A549 (cell line): Measurements from ENCODE around the gene GSTP1.

Experiments used
- CEBPB ChIP-seq, 2 experiments: fragments of >200 bp in 1 of 2; sonication (Bioruptor Twin) in 1 of 2; formaldehyde crosslinking in 1 of 2; IDR thresholded peaks; 2 replicates each; pipeline ENCODE4 v1.6.1; 2012 to 2016
- EHF ChIP-seq: fragments of 250-450 bp; sonication (Bioruptor Pico); IDR thresholded peaks from 2 replicates; pipeline ENCODE4 v1.5.0; 2020; ENCODE audit warnings: mild to moderate bottlenecking
- EP300 ChIP-seq, 2 experiments: fragments of >200 bp; sonication (Bioruptor Twin); formaldehyde crosslinking; IDR thresholded peaks; 2 replicates in 1 of 2; 3 replicates in 1 of 2; pipeline ENCODE4 v1.6.1; 2016 to 2017
- POLR2A ChIP-seq: IDR thresholded peaks from 2 replicates; pipeline ENCODE4 v1.6.1; 2012; ENCODE audit warnings: mild to moderate bottlenecking, low read length
- RFX5 ChIP-seq: fragments of 450-650 bp; IDR thresholded peaks from 2 replicates; pipeline ENCODE4 v1.7.1; 2014; ENCODE audit warnings: antibody characterized with exemption, mild to moderate bottlenecking, moderate library complexity
- TF ChIP-seq, protein P1 (sequence below): fragments of >200 bp; sonication (Bioruptor Twin); formaldehyde crosslinking; IDR thresholded peaks from 3 replicates; pipeline ENCODE4 v1.5.1; 2016

DNA sequence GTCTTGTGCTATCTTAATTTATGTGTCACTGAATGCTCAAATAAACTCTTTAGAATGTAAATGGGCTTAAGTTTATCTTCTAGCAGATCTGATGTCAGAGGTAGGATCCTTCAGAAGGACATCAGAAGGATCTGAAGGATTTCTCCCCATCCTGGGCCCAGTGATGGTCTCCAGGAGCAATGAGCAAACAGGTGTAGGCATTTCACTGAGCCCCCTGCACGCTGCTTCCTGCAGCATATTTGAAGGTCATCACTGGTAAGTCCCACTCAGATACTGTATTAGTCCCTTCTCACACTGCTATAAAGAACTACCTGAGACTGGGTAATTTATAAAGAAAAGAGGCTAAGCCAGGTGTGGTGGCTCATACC lies 4.5 kb downstream of the GSTP1 start:
- TF ChIP-seq EP300 (IDR thresholded peaks at IDR 0.05) (no peak), RFX5 (no peak), POLR2A (no peak), CEBPB (IDR thresholded peaks at IDR 0.05) (no peak), EHF (CRISPR knock-in tag) (no peak)
- TF ChIP-seq, protein P1, sequence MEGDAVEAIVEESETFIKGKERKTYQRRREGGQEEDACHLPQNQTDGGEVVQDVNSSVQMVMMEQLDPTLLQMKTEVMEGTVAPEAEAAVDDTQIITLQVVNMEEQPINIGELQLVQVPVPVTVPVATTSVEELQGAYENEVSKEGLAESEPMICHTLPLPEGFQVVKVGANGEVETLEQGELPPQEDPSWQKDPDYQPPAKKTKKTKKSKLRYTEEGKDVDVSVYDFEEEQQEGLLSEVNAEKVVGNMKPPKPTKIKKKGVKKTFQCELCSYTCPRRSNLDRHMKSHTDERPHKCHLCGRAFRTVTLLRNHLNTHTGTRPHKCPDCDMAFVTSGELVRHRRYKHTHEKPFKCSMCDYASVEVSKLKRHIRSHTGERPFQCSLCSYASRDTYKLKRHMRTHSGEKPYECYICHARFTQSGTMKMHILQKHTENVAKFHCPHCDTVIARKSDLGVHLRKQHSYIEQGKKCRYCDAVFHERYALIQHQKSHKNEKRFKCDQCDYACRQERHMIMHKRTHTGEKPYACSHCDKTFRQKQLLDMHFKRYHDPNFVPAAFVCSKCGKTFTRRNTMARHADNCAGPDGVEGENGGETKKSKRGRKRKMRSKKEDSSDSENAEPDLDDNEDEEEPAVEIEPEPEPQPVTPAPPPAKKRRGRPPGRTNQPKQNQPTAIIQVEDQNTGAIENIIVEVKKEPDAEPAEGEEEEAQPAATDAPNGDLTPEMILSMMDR, result no peak
